K562 (cell line): ENCODE results near the gene ANKRD24. TPM values are rescaled to one million over a fixed set of nuclear protein-coding genes. Genes with fewer than 3 reads are reported as not detected.
A peak's percentile ranks its signal among the peaks of the same experiment; 100 is the strongest.

Experiments
- ARID4B ChIP-seq: sonication (generic); formaldehyde crosslinking; IDR thresholded peaks from 2 replicates; pipeline ENCODE4 v1.8.0; 2022; ENCODE audit warnings: mild to moderate bottlenecking, missing genetic modification reagents
- DLX4 ChIP-seq: fragments of 250-450 bp; sonication (Bioruptor Pico); IDR thresholded peaks from 2 replicates; pipeline ENCODE4 v1.6.1; 2021; ENCODE audit warnings: mild to moderate bottlenecking
- DMBX1 ChIP-seq: fragments of 250-450 bp; sonication (Bioruptor Pico); IDR thresholded peaks from 2 replicates; pipeline ENCODE4 v1.8.0; 2022; ENCODE audit warnings: inconsistent platforms, mild to moderate bottlenecking, moderate library complexity, borderline replicate concordance
- EP400 ChIP-seq: fragments of 450-650 bp; IDR thresholded peaks from 2 replicates; pipeline ENCODE4 v1.6.1; 2017; ENCODE audit warnings: antibody characterized with exemption, mild to moderate bottlenecking, moderate library complexity
- FOXP4 ChIP-seq: sonication (generic); formaldehyde crosslinking; IDR thresholded peaks from 2 replicates; pipeline ENCODE4 v1.8.0; 2022; ENCODE audit warnings: mild to moderate bottlenecking, missing genetic modification reagents, borderline replicate concordance
- LEF1 ChIP-seq: fragments of 450-650 bp; IDR thresholded peaks from 2 replicates; pipeline ENCODE4 v1.6.1; 2016; ENCODE audit warnings: mild to moderate bottlenecking
- MAFF ChIP-seq: IDR thresholded peaks from 2 replicates; pipeline ENCODE4 v1.6.1; 2012; ENCODE audit warnings: low read length, improper control_type of control experiment
- MTA1 ChIP-seq: fragments of 450-650 bp; IDR thresholded peaks from 2 replicates; pipeline ENCODE4 v1.6.1; 2017; ENCODE audit warnings: borderline replicate concordance
- RBM39 ChIP-seq: fragments of 200-400 bp; formaldehyde crosslinking; optimal IDR thresholded peaks from 2 replicates; pipeline ENCODE3; 2018; ENCODE audit warnings: low read depth, low read length
- RCOR1 ChIP-seq, 2 experiments: IDR thresholded peaks; 2 replicates each; pipeline ENCODE4 v1.6.1; 2012; ENCODE audit warnings: low read depth in 2 of 2, low read length in 2 of 2, borderline replicate concordance in 1 of 2, improper control_type of control experiment in 1 of 2
- RFX1 ChIP-seq: fragments of 450-650 bp; IDR thresholded peaks from 2 replicates; pipeline ENCODE4 v1.6.1; 2016; ENCODE audit warnings: mild to moderate bottlenecking, moderate library complexity
- RFX5 ChIP-seq: IDR thresholded peaks from 2 replicates; pipeline ENCODE4 v1.6.1; 2011; ENCODE audit warnings: low read depth, mild to moderate bottlenecking, improper control_type of control experiment, low read length
- SMARCA5 ChIP-seq: fragments of 450-650 bp; IDR thresholded peaks from 2 replicates; pipeline ENCODE4 v1.6.1; 2016
- TBL1XR1 ChIP-seq, 2 experiments: IDR thresholded peaks; 2 replicates each; pipeline ENCODE4 v1.6.1; 2012; ENCODE audit warnings: improper control_type of control experiment in 2 of 2, low read length in 2 of 2, mild to moderate bottlenecking in 1 of 2
- TFAP4 ChIP-seq: sonication (generic); formaldehyde crosslinking; IDR thresholded peaks from 2 replicates; pipeline ENCODE4 v1.8.0; 2022; ENCODE audit warnings: missing genetic modification reagents, mild to moderate bottlenecking, moderate library complexity, borderline replicate concordance
- VEZF1 ChIP-seq: fragments of 200-800 bp; sonication (Bioruptor generic); IDR thresholded peaks from 2 replicates; pipeline ENCODE4 v1.6.1; 2017; ENCODE audit warnings: missing genetic modification characterization, missing compliant biosample characterization
- ZNF239 ChIP-seq: fragments of 250-450 bp; sonication (Bioruptor Pico); IDR thresholded peaks from 2 replicates; pipeline ENCODE4 v1.4.0; 2020; ENCODE audit warnings: mild to moderate bottlenecking
- ZNF354B ChIP-seq: fragments of 250-450 bp; sonication (Bioruptor Pico); IDR thresholded peaks from 2 replicates; pipeline ENCODE4 v1.4.0; 2020
- polyA plus RNA-seq, 8 experiments: library from polyadenylated mRNA; depleted of rRNA in 4 of 8; stranded (reverse) in 5 of 8; unstranded in 3 of 8; fragments of >200 nt; fragmentation: Nextera tagmentation in 2 of 8; fragmentation: Illumina TruSeq in 1 of 8; extraction: Ambion mirVana in 2 of 8; extraction: Trizol in 1 of 8; gene quantifications; 2 replicates each; pipeline versions ENCODE4 v1.2.1 to v1.2.3, GENCODE V29; 2011 to 2014; ENCODE audit warnings: inconsistent platforms in 1 of 8, missing spikeins in 1 of 8
- total RNA-seq, 7 experiments: library from RNA; depleted of rRNA in 6 of 7; stranded (reverse); fragments of >200 nt in 6 of 7; fragmentation: Illumina TruSeq in 2 of 7; extraction: Trizol in 2 of 7; gene quantifications; 2 replicates each; pipeline versions ENCODE4 v1.2.1 to v1.2.3, GENCODE V29; 2011 to 2021; ENCODE audit warnings: low replicate concordance in 1 of 7

ANKRD24 gene
- total and polyA plus RNA-seq, 9 of the 15 experiments (the other 6 are each of a cell fraction or from before 2014, with no cell fraction given), result 0.07 to 0.12 (median 0.09) TPM; not detected in 5

GRCh38 chr19:4186087-4186993, 3.9 kb downstream of the ANKRD24 start (continued):
- TF ChIP-seq VEZF1, result no peak
- TF ChIP-seq TBL1XR1 (IDR thresholded peaks at IDR 0.05; ENCODE audit: low read length in 2 of 2), result no peak
- no peak for TF ChIP-seq MAFF
- no peak for TF ChIP-seq ARID4B (CRISPR knock-in tag)
- TF ChIP-seq TFAP4 (CRISPR knock-in tag), result no peak; the same call in 1 of the 2 replicates
- TF ChIP-seq FOXP4 (CRISPR knock-in tag), result no peak
- TF ChIP-seq EP400, result no peak
- TF ChIP-seq MTA1, result peak; percentile 34; the same call in 1 of the 2 replicates
- TF ChIP-seq RFX5, result no peak
- peak in 1 of 2 experiments; percentile 44; a peak in 1 of 4 replicates for TF ChIP-seq RCOR1 (IDR thresholded peaks at IDR 0.05; ENCODE audit: borderline replicate concordance in 1 of 2, low read depth in 2 of 2, low read length in 2 of 2)
- TF ChIP-seq ZNF239 (CRISPR knock-in tag), result no peak
- TF ChIP-seq SMARCA5, result peak; percentile 89
- no peak for TF ChIP-seq DMBX1 (CRISPR knock-in tag)
- TF ChIP-seq ZNF354B (CRISPR knock-in tag), result no peak
- no peak for TF ChIP-seq RFX1
- TF ChIP-seq DLX4 (CRISPR knock-in tag), result no peak
- no peak for TF ChIP-seq RBM39
- TF ChIP-seq LEF1, result no peak
